ENCODE results near the gene IDH2. TPM values are rescaled to one million over a fixed set of nuclear protein-coding genes. Genes with fewer than 3 reads are reported as not detected.

Gene IDH2
- total RNA-seq, 1 donor from 2014 or later, result 49.1 TPM

- Mint-ChIP-seq H3K27ac (peak overlapping the region; percentile 97), H3K9me3 (no peaks in the 10 kb centered on the region), H3K36me3 (ENCODE audit: low read depth) (no peaks in the 10 kb centered on the region), H3K4me3 (peak overlapping the region; percentile 70), H3K4me1 (peaks cover 75% of the 10 kb centered on the region), H3K27me3 (no peaks in the 10 kb centered on the region)
- ChIA-PET POLR2A (interaction anchor here (1.4 to 8.1 kb wide), 9 partner anchors 11 to 164 kb away, joined by 4 to 98 read pairs (median 16); partner anchors contain the start of genes AP3S2 and ZNF710), CTCF (no interaction called here)
- peak; percentile 38 for DNase-seq
- no peak for TF ChIP-seq CTCF (IDR thresholded peaks at IDR 0.05)
- peak; percentile 46 for ATAC-seq (ENCODE audit: low read depth)
- intact Hi-C loops (cut with micrococcal nuclease), result loop anchor here (2.0 kb wide), 1 partner anchor 38 kb away; no protein-coding TSS in a partner anchor
These were observed 44.0 kb downstream of the IDH2 start for GRCh38 chr15:90058308-90058707.

GRCh38 chr15:90056529-90056928, 45.7 kb downstream of the IDH2 start:
- POLR2A ChIA-PET, result interaction anchor here (0.8 to 8.1 kb wide), 4 partner anchors 9 to 163 kb away, joined by 3 to 98 read pairs (median 38); partner anchors contain the start of genes AP3S2 and ZNF710
- CTCF ChIA-PET, result no interaction called here
- Mint-ChIP-seq H3K27me3 (no peaks in the 10 kb centered on the region), H3K36me3 (ENCODE audit: low read depth) (no peaks in the 10 kb centered on the region), H3K4me3 (no peak overlapping the region), H3K9me3 (no peaks in the 10 kb centered on the region), H3K4me1 (peaks cover 66% of the 10 kb centered on the region), H3K27ac (peak overlapping the region; percentile 77)
- TF ChIP-seq CTCF (IDR thresholded peaks at IDR 0.05), result no peak
- intact Hi-C loops (cut with micrococcal nuclease), result no loop called here
- ATAC-seq (ENCODE audit: low read depth) (no peak), DNase-seq (no peak)

GRCh38 chr15:90055182-90055581, 47.1 kb downstream of the IDH2 start:
- H3K4me1 Mint-ChIP-seq, result peaks cover 59% of the 10 kb centered on the region
- H3K36me3 Mint-ChIP-seq (ENCODE audit: low read depth), result no peaks in the 10 kb centered on the region
- no peaks in the 10 kb centered on the region for H3K27me3 Mint-ChIP-seq
- ChIA-PET POLR2A (interaction anchor here (8.1 kb wide), 1 partner anchor 8 kb away, joined by 98 read pairs; no protein-coding TSS in a partner anchor), CTCF (interaction anchor here (2.1 kb wide), 1 partner anchor 16 kb away, joined by 6 read pairs; no protein-coding TSS in a partner anchor)
- no peak for TF ChIP-seq CTCF (IDR thresholded peaks at IDR 0.05)
- intact Hi-C loops (cut with micrococcal nuclease), result no loop called here
- DNase-seq (no peak), ATAC-seq (ENCODE audit: low read depth) (no peak)
- H3K4me3 Mint-ChIP-seq, result no peak overlapping the region
- H3K9me3 Mint-ChIP-seq, result no peaks in the 10 kb centered on the region
- peak overlapping the region; percentile 21 for H3K27ac Mint-ChIP-seq

DNA sequence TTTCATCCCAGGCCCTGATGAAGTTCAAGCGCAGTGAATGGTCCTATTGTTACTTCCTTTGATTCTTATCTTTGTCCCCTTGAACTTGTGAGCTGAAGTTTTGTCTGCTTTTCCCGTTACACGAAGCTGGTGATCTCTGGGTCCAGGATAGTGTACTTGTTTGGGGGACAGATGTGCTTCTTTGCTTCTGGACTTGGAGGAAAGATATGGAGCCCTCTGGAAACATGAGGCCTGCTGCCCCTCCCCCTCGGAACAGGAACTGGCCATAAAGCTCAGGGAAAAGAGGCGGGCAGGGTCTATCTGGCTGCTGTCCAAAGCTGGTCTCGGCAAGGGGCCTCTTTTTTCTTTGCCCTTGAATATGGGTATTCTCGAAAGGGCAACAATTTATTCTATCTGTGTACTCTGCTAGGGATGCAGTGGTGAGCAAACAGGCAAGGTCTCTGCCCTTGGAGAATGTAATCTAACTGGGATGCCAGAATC, 47.6 kb downstream of the IDH2 start:
- Mint-ChIP-seq H3K4me3 (no peak overlapping the region), H3K27me3 (no peaks in the 10 kb centered on the region), H3K36me3 (ENCODE audit: low read depth) (no peaks in the 10 kb centered on the region), H3K27ac (no peak overlapping the region), H3K9me3 (no peaks in the 10 kb centered on the region), H3K4me1 (peaks cover 59% of the 10 kb centered on the region)
- no peak for DNase-seq
- POLR2A ChIA-PET, result interaction anchor here (8.1 kb wide), 1 partner anchor 7 kb away, joined by 98 read pairs; no protein-coding TSS in a partner anchor
- ATAC-seq (ENCODE audit: low read depth), result no peak
- CTCF ChIA-PET, result interaction anchor here (2.1 kb wide), 1 partner anchor 17 kb away, joined by 6 read pairs; no protein-coding TSS in a partner anchor
- no peak for TF ChIP-seq CTCF (IDR thresholded peaks at IDR 0.05)
- intact Hi-C loops (cut with micrococcal nuclease), result no loop called here

DNA sequence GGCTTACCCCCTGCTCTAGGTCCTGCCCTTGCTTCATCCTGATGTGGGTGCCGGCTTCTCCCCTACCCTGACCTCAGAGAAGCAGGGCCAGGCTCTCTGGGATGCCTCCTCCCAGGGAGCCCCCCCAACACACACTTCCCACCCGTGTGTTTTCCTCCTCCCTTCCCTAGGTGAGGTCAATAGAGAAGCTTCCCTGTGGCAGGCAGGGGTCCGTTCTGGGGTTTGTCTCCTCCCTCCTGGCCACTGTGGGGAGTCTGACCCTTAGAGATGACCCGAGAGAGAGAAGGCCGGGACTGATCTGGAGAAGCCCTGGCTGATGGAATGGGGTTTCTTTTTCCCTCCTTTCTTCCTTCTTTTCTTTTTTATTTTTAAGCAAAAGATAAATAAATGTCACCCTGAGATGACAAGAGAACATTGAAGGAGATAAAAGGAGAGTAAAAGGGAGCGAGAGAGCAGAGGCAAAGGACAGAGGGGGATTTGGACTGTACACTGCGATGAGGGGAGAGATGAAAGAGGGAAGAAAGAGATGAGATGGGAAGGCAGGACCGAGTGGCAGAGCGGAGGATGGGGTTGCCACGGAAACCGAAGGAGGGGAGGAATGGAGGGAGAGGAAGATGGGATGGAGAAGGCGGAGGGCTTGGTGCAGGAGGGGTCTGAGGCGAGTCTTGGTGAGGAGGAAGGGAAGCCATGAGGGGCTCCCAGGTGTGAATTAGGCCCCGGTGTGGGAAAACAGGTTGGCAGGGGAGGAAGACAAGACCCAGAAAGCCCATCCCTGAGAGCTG, 48.4 kb downstream of the IDH2 start:
- peak overlapping the region; percentile 24 for H3K27ac Mint-ChIP-seq
- TF ChIP-seq CTCF (IDR thresholded peaks at IDR 0.05), result no peak
- no peaks in the 10 kb centered on the region for H3K9me3 Mint-ChIP-seq
- ATAC-seq (ENCODE audit: low read depth) (no peak), DNase-seq (no peak)
- no peaks in the 10 kb centered on the region for H3K27me3 Mint-ChIP-seq
- peaks cover 56% of the 10 kb centered on the region for H3K4me1 Mint-ChIP-seq
- ChIA-PET POLR2A (interaction anchor here (0.7 to 1.4 kb wide), 2 partner anchors 8 to 49 kb away, joined by 3 to 5 read pairs; no protein-coding TSS in a partner anchor), CTCF (interaction anchor here (2.1 kb wide), 1 partner anchor 18 kb away, joined by 6 read pairs; no protein-coding TSS in a partner anchor)
- intact Hi-C loops (cut with micrococcal nuclease), result no loop called here
- no peak overlapping the region for H3K4me3 Mint-ChIP-seq
- H3K36me3 Mint-ChIP-seq (ENCODE audit: low read depth), result no peaks in the 10 kb centered on the region

Measured in activated B cell treated with CpG ODN at 0.5 μM for 24 hours (primary cell).